Neural cell (in vitro differentiated cells): ENCODE measurements around the gene SNRPD1. TPM values are rescaled to one million over a fixed set of nuclear protein-coding genes. Genes with fewer than 3 reads are reported as not detected.

Source experiments
- H2AFZ ChIP-seq: fragments of 200-600, 300-800 bp; sonication (generic), shearing (Covaris generic); 2 replicates; pipeline ENCODE4 v1.6.0; 2014; ENCODE audit warnings: low read depth, mild to moderate bottlenecking, antibody characterized with exemption, low read length, moderate library complexity
- H3F3A ChIP-seq: fragments of 200-600 bp; shearing (Covaris generic); 2 replicates; pipeline ENCODE4 v1.6.1; 2016; ENCODE audit warnings: mild to moderate bottlenecking, moderate library complexity, mixed read lengths, antibody characterized with exemption, low read length; ENCODE audit not compliant: insufficient read depth, poor library complexity, severe bottlenecking
- H3K27ac ChIP-seq: fragments of 200-600, 300-800 bp; sonication (generic), shearing (Covaris generic); 2 replicates; pipeline ENCODE4 v1.5.1; 2014; ENCODE audit warnings: mild to moderate bottlenecking, low read length, moderate library complexity
- H3K27me3 ChIP-seq: fragments of 300-800, 200-600 bp; sonication (generic), shearing (Covaris generic); 2 replicates; pipeline ENCODE4 v1.6.0; 2014; ENCODE audit warnings: mild to moderate bottlenecking, low read depth, low read length, moderate library complexity; ENCODE audit not compliant: insufficient read depth
- H3K36me3 ChIP-seq: fragments of 300-800, 200-600 bp; sonication (generic), shearing (Covaris generic); 2 replicates; pipeline ENCODE4 v1.5.1; 2014; ENCODE audit warnings: mild to moderate bottlenecking, antibody characterized with exemption, low read length, moderate library complexity; ENCODE audit not compliant: insufficient read depth
- H3K4me2 ChIP-seq: fragments of 300-800, 200-600 bp; sonication (generic), shearing (Covaris generic); 2 replicates; pipeline ENCODE4 v1.6.0; 2014; ENCODE audit warnings: mild to moderate bottlenecking, low read length
- H3K4me3 ChIP-seq: fragments of 300-800, 200-600 bp; sonication (generic), shearing (Covaris generic); 2 replicates; pipeline ENCODE4 v1.5.1; 2014; ENCODE audit warnings: mild to moderate bottlenecking, low read length, moderate library complexity
- H3K79me2 ChIP-seq: fragments of 200-600 bp; shearing (Covaris generic); replicated peaks from 2 replicates; pipeline ENCODE4 v1.6.0; 2014; ENCODE audit warnings: mild to moderate bottlenecking, low read length, moderate library complexity; ENCODE audit not compliant: insufficient read depth
- H3K9ac ChIP-seq: fragments of 300-800, 200-600 bp; sonication (generic), shearing (Covaris generic); 2 replicates; pipeline ENCODE4 v1.6.1; 2016; ENCODE audit warnings: mild to moderate bottlenecking, low read length, mixed read lengths
- H3K9me2 ChIP-seq: fragments of 200-600 bp; shearing (Covaris generic); 2 replicates; pipeline ENCODE4 v1.6.1; 2016; ENCODE audit warnings: mild to moderate bottlenecking, low read length, mixed read lengths; ENCODE audit not compliant: insufficient read depth
- H3K9me3 ChIP-seq: fragments of 200-600, 300-800 bp; sonication (generic), shearing (Covaris generic); 2 replicates; pipeline ENCODE4 v1.6.1; 2016; ENCODE audit warnings: mild to moderate bottlenecking, mixed run types, low read length, moderate library complexity, mixed read lengths
- H4K20me1 ChIP-seq: fragments of 200-600 bp; shearing (Covaris generic); 2 replicates; pipeline ENCODE4 v1.6.1; 2016; ENCODE audit warnings: mild to moderate bottlenecking, mixed run types; ENCODE audit not compliant: insufficient read depth
- CTCF ChIP-seq: fragments of 450-650 bp; IDR thresholded peaks from 2 replicates; pipeline ENCODE4 v1.5.1; 2014; ENCODE audit warnings: antibody characterized with exemption, mild to moderate bottlenecking, moderate library complexity; ENCODE audit not compliant: poor library complexity, severe bottlenecking
- EP300 ChIP-seq: fragments of 450-650 bp; conservative IDR thresholded peaks from 2 replicates; pipeline ENCODE4 v1.6.1; 2014; ENCODE audit warnings: antibody characterized with exemption, mild to moderate bottlenecking, moderate library complexity; ENCODE audit not compliant: poor library complexity, severe bottlenecking
- EZH2 ChIP-seq: fragments of 200-600, 300-800 bp; shearing (Covaris generic), sonication (generic); IDR thresholded peaks from 2 replicates; pipeline ENCODE4 v1.6.1; 2014; ENCODE audit warnings: antibody characterized with exemption, low read length, borderline replicate concordance, mild to moderate bottlenecking; ENCODE audit not compliant: insufficient read depth, poor library complexity, severe bottlenecking
- MXI1 ChIP-seq: fragments of 450-650 bp; conservative IDR thresholded peaks from 2 replicates; pipeline ENCODE4 v1.6.1; 2014; ENCODE audit warnings: antibody characterized with exemption, mild to moderate bottlenecking; ENCODE audit not compliant: poor library complexity, severe bottlenecking
- POLR2AphosphoS5 ChIP-seq: IDR thresholded peaks from 2 replicates; pipeline ENCODE4 v1.6.1; 2012
- RAD21 ChIP-seq: fragments of 450-650 bp; conservative IDR thresholded peaks from 2 replicates; pipeline ENCODE4 v1.6.1; 2014; ENCODE audit warnings: antibody characterized with exemption, mild to moderate bottlenecking, moderate library complexity
- REST ChIP-seq: IDR thresholded peaks from 2 replicates; pipeline ENCODE4 v1.6.1; 2012; ENCODE audit warnings: borderline replicate concordance
- SMC3 ChIP-seq: fragments of 450-650 bp; conservative IDR thresholded peaks from 2 replicates; pipeline ENCODE4 v1.6.1; 2014; ENCODE audit warnings: antibody characterized with exemption, mild to moderate bottlenecking, moderate library complexity; ENCODE audit not compliant: poor library complexity
- TAF1 ChIP-seq: IDR thresholded peaks from 2 replicates; pipeline ENCODE4 v1.6.1; 2012; ENCODE audit warnings: low read depth
- polyA plus RNA-seq: library from polyadenylated mRNA; depleted of rRNA; stranded (reverse); fragments of >200 nt; gene quantifications from 2 replicates; pipeline ENCODE4 v1.2.3, GENCODE V29; 2014

SNRPD1 gene
- polyA plus RNA-seq, 1 donor from 2014 or later = 68.2 TPM

GRCh38 chr18:21656402-21656801 is 44.3 kb downstream of the SNRPD1 start:
- Histone ChIP-seq H3F3A (no peaks in the 10 kb centered on the region), H3K27ac (no peak overlapping the region), H3K27me3 (no peaks in the 10 kb centered on the region), H3K9me3 (no peaks in the 10 kb centered on the region), H2AFZ (no peak overlapping the region), H3K4me2 (no peak overlapping the region), H3K36me3 (no peaks in the 10 kb centered on the region), H3K4me3 (no peak overlapping the region), H3K9me2 (no peaks in the 10 kb centered on the region), H3K79me2 (no peaks in the 10 kb centered on the region), H3K9ac (no peak overlapping the region), H4K20me1 (no peaks in the 10 kb centered on the region)
- TF ChIP-seq TAF1 (no peak), RAD21 (no peak), MXI1 (no peak), REST (no peak), CTCF (no peak), SMC3 (no peak), EZH2 (no peak), POLR2AphosphoS5 (no peak), EP300 (no peak)

DNA sequence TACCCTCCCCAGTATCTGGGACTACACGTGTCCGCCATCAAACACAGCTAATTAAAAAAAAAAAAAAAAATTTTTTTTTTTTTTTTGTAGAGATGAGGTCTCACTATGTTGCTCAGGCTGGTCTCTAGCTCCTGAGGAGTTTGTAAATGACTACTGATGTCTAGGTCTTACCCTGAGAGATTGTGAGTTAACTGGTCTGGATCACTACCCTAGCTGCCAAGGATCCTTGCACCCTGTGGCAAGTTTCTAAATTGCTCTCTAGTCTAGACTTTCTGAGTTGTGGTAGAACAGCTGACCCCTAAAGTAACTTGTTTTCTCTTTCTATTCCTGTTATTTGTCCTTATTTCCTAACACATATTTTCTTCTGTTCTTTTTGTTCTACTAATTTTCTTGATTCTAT is 48.0 kb downstream of the SNRPD1 start:
- Histone ChIP-seq H3K4me3 (no peak overlapping the region), H3K9ac (no peak overlapping the region), H3K4me2 (no peak overlapping the region), H3K9me3 (no peaks in the 10 kb centered on the region), H3F3A (no peaks in the 10 kb centered on the region), H3K9me2 (no peaks in the 10 kb centered on the region), H2AFZ (no peak overlapping the region), H3K27me3 (no peaks in the 10 kb centered on the region), H4K20me1 (no peaks in the 10 kb centered on the region), H3K36me3 (no peaks in the 10 kb centered on the region), H3K79me2 (no peaks in the 10 kb centered on the region), H3K27ac (no peak overlapping the region)
- no peak for TF ChIP-seq SMC3
- TF ChIP-seq REST = no peak
- no peak for TF ChIP-seq RAD21
- no peak for TF ChIP-seq EZH2
- TF ChIP-seq EP300 = no peak
- TF ChIP-seq CTCF = no peak
- TF ChIP-seq POLR2AphosphoS5 = no peak
- TF ChIP-seq TAF1 = no peak
- no peak for TF ChIP-seq MXI1
